Measurements from ENCODE around the gene RBM4.

- TF ChIP-seq, protein P1, sequence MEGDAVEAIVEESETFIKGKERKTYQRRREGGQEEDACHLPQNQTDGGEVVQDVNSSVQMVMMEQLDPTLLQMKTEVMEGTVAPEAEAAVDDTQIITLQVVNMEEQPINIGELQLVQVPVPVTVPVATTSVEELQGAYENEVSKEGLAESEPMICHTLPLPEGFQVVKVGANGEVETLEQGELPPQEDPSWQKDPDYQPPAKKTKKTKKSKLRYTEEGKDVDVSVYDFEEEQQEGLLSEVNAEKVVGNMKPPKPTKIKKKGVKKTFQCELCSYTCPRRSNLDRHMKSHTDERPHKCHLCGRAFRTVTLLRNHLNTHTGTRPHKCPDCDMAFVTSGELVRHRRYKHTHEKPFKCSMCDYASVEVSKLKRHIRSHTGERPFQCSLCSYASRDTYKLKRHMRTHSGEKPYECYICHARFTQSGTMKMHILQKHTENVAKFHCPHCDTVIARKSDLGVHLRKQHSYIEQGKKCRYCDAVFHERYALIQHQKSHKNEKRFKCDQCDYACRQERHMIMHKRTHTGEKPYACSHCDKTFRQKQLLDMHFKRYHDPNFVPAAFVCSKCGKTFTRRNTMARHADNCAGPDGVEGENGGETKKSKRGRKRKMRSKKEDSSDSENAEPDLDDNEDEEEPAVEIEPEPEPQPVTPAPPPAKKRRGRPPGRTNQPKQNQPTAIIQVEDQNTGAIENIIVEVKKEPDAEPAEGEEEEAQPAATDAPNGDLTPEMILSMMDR (conservative IDR thresholded peaks at IDR 0.05 in 1 of 2, IDR thresholded peaks at IDR 0.05 in 1 of 2; ENCODE audit: low read depth in 1 of 2, low read length in 2 of 2): no peak
- TF ChIP-seq EZH2 (IDR thresholded peaks at IDR 0.05; ENCODE audit: low read length, missing control alignments): no peak
Measured at GRCh38 chr11:66616379-66617154, 21.9 kb upstream of the RBM4 start, which contains the start of gene RBM14.
